Astrocyte (in vitro differentiated cells and primary cell): ENCODE results near the gene DNAJB9.

Source experiments
- CTCF ChIP-seq: IDR thresholded peaks from 2 replicates; pipeline ENCODE4 v1.5.1; 2011; ENCODE audit warnings: low read depth, mild to moderate bottlenecking, inconsistent platforms, low read length, moderate library complexity; ENCODE audit not compliant: insufficient read depth
- EZH2 ChIP-seq: IDR thresholded peaks from 2 replicates; pipeline ENCODE4 v1.6.1; 2012; ENCODE audit warnings: mild to moderate bottlenecking, low read length, inconsistent platforms; ENCODE audit not compliant: insufficient read depth

GRCh38 chr7:108541478-108541877 is 28.2 kb upstream of the DNAJB9 start:
- TF ChIP-seq CTCF, result no peak
- no peak for TF ChIP-seq EZH2
